GM19438 (cell line): ENCODE measurements around the gene ZNF683.
"Not testable (repeated sequence)": the region's sequence is repeated elsewhere in the genome, so short reads cannot be mapped to it uniquely, and the experiment has no call there.

Experiments used
- ATAC-seq: cut with Tn5 transposase; IDR thresholded peaks from one replicate; pipeline ENCODE4 v1.9.1; 2021; ENCODE audit warnings: low read depth; ENCODE audit not compliant: unreplicated experiment

The ZNF683 gene

GRCh38 chr1:26340047-26340481 is 32.5 kb downstream of the ZNF683 start:
- no peak for ATAC-seq

- no peak for ATAC-seq
These were observed 33.9 kb downstream of the ZNF683 start for GRCh38 chr1:26338670-26339069.

GRCh38 chr1:26337625-26338024 is 34.9 kb downstream of the ZNF683 start:
- ATAC-seq = no peak

DNA sequence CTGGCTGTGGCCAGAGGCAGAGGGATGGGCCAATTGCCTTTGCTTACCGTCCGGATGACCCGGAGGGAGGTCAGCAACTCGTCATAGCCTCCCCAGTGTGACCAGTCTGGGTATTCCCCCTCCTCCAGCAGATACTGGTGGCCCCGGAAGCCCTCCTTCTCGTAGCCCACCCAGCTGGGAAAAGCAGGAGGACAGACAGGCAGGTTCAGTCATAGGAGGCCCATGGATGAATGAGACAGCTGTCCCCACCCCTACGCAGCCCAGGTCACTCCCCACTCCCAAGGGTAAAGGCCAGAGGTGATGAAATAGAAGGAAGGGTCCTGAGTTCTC is 35.4 kb downstream of the ZNF683 start:
- ATAC-seq = no peak

DNA sequence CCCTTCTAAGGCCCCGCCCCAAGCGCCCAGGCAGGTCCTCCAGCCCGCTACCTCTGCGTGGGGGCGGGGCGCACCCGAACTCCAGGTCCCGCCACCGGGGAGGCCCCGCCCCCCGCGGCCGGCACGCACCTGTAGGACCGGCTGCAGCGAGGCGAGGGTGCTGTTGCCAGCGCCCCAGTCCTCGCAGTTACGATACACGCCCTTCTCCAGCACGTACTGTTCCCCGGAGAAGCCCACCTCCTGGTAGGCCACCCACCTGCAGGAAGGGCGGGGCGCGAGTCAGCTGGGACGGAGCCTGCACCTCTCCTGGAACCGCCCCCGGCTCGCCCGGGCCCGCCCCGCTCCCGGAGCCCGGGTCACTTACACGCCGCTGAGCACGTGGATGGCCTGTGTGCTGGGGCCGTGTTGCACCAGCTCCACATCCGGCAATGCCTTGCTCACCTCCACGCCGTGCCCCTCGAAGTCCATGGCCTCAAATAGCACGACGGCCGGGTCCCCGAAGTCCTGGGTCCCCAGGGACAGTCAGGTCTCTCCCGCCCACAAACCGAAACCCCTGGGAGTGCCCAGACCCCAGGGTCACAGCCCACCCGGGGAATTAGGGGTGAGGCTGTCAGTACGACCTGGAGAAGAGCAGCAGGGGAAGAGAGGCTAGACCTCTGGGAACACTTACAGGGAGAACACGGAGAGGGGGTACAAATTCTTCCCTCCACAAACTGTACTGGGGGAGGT is 35.9 kb downstream of the ZNF683 start:
- peak; percentile 73 for ATAC-seq

DNA sequence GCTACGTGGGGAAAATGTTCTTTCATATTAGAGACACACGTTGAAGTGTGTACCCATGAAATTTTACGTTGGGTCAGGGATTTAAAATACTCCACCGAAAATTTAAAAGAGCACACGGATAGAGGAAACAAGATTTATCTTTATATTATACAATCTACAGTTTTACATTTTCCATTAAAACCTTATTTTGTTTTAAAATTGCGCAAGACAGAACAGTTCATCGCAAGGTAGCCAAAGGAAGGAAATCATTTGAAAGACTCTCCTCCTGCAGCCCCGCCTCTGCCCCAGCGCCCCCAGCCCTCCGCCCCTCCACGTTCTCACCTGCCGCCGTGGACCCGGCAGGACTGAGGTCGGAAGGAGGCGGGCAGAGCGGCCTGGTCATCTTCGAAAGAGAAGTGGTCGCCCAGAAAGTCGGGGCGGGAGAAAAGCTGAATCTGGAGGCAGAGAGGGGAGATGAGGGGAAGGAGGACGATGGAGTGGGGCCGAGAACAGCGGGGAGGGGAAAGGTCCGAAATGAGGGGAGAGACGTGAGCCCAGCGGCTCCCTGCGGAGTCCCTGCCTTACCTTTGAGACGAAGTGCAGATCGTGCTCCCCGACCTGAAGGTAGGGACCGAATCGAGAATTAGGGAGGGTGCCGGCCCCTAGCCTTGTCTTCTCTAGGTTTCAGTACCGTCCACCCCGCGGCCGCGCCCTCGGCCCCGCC is 36.6 kb downstream of the ZNF683 start:
- no peak for ATAC-seq

- ATAC-seq = not testable (repeated sequence)
These were observed 39.2 kb downstream of the ZNF683 start for GRCh38 chr1:26333312-26333711.

DNA sequence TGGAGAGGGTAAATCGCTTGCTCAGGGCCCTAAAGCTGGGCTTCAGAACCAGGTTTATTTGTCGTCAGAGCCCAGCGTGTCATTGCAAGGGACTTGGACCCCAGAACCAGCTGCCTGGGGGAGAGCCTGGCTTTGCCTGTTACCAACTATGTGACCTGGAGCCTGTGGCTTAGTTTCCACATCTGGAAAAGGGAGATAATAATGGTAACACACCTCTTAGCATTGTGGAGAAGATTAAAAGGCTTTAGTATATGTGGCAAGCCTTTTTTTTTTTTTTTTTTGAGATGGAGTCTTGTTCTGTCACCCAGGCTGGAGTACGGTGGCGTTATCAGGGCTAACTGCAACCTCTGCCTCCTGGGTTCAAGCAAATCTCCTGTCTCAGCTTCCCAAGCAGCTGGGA is 42.3 kb downstream of the ZNF683 start:
- ATAC-seq = no peak

DNA sequence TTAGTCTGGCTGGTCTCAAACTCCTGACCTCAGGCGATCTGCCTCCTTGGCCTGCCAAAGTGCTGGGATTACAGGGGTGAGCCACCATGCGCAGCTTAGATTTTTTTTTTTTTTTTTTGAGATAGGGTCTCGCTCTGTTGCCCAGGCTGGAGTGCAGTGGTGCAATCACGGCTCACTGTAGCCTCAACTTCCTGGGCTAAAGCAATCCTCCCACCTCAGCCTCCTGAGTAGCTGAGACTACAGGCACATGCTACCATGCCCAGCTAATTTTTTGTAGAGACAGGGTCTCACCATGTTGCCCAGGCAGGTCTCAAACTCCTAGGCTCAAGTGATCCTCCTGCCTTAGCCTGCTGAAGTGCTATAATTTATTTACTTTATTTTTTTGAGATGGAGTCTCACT is 43.2 kb downstream of the ZNF683 start:
- ATAC-seq = not testable (repeated sequence)

DNA sequence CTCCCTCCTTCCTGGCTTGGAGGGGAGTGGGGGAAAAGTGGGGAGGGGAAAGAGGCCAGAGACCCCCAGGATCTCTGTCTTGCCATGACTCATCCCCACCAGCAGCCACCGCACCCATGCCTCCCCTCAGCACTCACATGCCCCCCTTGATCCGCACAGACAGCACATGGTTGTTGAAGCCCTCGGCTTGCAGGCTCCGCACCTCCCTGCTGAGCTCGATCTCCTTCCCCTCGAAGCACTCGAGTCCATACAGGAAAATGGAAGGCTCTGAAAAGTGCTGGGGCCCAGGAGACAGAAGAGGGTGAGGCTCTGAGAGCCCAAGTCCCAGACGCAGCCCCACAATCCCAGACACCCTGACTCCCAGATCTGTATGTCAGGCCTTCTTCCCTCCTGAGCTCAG is 44.0 kb downstream of the ZNF683 start:
- no peak for ATAC-seq

- no peak for ATAC-seq
These were observed 44.6 kb downstream of the ZNF683 start for GRCh38 chr1:26327956-26328362.

DNA sequence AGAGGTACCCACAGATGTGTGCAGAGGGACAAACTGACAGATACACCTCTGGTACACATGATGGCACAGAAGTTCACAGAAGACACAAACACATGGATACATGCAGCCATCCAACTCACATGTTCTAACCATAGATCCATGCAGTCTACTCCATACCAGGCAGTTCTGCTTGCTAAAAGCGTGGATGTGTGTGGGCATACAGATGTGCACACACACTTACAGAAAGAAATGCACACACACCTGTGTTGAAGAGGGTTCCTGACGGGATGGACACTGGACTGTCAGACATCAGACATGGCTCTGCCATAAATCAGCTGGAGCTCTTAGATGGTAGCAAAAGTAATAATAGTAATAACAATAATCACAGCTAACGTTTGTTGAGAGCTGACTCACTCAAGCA is 48.0 kb downstream of the ZNF683 start:
- ATAC-seq = no peak

DNA sequence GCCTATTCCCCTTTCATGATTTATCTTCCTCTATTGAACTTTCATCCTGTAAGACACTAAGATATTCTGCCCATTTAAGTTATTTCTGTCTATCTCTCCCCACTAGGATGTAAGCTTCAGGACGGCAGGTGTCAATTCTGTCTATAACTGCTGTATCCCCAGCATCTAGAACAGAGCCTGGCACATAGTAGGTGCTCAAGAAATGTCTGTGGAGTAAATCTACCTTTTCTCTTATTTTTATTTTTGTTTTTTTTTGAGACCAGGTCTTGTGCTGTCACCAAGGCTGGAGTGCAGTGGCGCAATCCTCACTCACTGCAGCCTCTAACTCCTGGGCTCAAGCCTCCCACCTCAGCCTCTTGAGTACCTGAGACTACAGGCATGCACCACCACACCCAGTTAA is 49.2 kb downstream of the ZNF683 start:
- no peak for ATAC-seq

DNA sequence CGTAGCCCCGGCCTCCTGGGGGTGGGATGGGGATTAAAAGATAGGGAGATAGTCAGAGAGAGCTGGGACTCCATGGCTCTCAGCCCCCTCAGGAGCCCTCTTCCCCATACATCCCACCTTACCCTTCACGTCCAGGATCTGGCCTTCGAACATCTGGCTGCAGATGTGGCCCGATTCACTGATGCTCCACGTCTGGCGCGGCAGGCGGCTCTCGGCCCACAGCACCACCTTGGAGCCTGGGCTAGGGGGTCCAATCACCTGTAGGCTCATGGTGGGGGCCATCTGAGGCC is 50.6 kb downstream of the ZNF683 start:
- ATAC-seq = no peak

- ATAC-seq = no peak
These were observed 51.1 kb downstream of the ZNF683 start for GRCh38 chr1:26321315-26322041.

DNA sequence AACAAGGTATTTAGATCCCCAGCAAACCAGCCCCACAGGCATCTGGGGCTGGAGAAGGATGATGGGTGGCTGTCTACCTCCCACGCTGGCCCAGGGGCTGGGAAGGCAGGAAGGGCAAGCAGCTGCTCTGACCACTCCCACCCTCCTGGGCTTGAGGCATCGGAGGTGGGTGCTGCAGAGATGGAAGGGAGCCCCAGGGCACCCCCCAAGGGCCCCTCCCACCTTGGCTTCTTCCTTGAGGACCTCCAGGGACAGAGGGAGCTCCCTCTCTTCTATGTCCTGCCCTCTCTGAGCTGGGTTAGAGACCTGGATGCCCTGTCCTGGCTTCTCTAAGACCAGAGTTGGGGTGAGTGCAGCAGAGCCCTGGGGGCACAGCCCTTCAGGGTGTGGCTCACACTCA is 51.7 kb downstream of the ZNF683 start:
- ATAC-seq = no peak

DNA sequence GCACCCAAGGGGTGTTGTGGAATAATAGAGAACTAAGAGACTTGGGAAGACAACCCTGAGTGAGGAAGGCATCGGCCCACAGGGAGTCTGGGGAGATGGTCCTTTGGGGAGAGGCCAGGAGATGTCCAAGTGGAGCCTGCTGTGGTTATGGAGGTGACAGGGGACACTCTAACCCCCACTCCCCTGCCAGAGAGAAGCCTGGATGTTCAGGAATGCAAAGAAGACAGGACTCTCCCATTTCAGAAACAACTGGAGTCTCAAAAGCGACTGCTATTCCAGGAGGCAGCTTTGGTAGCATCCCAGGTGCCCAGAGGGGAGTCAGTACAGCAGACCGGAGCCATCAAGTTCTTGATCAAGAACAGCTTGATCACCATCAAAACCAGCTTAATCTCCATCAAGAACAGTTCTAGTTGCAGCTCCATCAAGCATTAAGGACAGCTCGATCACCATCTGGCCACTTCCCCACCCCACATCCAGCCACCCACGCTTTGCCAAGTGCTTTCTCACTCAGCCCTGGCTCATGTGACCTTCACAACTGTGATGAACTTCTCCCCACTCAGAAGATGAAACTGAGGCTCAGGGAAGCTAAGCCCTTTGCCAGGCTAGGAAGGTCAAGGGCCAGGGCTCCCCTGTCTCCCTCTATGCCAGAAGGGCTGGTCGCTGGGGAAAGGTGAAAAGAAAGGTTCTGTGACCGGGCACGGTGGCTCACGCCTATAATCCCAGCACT is 54.0 kb downstream of the ZNF683 start:
- ATAC-seq = no peak

- no peak for ATAC-seq
These were observed 54.8 kb downstream of the ZNF683 start, which contains the start of gene CD52 for GRCh38 chr1:26317612-26318337. CD52 (plus strand) TSS chr1:26317958; CDS start chr1:26318018, 60 bp downstream.

- ATAC-seq = no peak
These were observed 55.4 kb downstream of the ZNF683 start for GRCh38 chr1:26317146-26317545.
